ENCODE results near the gene INSIG2.
"Not testable (repeated sequence)": the region's sequence is repeated elsewhere in the genome, so short reads cannot be mapped to it uniquely, and the experiment has no call there.

The INSIG2 gene

DNA sequence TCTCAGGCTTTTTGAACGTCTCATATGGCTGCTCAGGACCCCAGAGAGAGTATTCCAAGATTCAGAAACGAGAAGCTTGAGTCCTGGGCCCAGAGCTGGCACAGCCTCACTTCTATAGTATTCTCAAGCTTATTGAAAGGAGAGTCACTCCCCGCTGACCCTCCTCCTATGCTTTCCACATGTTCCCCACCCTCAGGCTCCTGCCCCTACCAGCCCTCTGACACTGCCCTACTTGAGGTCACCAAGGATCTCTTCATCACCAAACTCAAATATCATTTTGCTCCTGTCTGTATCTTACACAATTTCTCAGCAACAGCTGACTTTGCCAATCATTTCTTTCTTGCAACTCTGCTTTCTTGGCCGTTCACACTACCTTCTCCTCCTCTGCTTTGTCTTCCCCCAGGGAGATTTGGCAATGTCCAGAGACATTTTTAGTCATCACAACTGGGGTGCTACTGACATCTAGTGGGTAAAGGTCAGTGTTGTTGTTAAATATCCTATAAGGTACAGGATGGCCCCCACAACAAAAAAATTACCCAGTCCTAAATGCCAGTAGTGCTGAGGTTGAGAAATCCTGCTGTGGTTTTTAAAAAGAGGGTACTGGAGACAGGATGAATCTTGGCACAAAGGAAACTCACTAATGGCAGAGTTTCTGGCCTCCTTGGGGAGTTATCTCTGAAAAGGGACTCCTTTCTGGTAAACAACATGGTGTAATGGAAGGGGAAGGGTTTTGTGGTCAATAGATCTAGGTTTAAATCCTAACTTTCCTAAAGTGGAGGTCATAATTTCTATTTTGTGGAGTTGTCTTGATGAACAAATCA is 26.9 kb upstream of the INSIG2 start:
- DNase-seq: peak in 1 of 2 experiments; percentile 25

DNA sequence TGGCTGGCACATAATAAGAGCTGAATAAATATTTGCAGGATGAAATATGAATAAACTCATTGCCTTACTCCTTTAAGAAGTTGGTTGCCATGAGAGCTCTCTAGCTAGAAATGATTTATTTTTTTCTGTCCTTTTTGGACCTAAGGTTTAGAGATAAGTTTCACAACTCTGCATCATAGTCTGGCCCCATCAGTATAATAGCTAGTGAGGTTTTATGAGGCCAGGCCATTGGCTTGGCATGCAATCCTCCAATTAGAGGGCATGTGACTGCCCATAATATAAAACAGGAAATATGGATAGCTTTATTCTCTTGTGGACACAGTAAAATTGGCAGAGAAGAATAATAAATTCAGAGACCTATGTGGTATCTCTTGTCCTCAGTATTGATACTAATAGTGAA is 26.2 kb upstream of the INSIG2 start:
- DNase-seq: no peak

DNA sequence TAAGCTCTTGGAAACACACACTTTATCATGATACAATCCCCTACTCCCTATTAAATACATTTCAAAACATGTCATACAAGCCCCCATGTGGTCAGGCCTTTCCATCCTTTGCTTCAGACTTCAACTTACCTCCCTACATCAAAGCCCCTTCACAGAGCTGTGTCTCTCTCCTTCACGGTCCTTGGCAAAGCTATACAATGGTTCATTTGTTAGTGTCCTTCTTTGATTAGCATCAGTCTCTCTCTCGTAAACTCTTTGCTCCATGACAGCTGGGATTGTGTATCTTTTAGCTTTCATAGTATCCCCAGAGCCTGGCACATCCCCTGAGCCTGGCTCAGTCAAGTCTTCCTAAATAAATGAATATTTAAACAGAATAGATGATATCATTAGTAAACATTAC is 25.6 kb upstream of the INSIG2 start:
- peak; percentile 57 to 72 for DNase-seq

GRCh38 chr2:118065015-118065706 is 23.1 kb upstream of the INSIG2 start:
- DNase-seq: no peak

DNA sequence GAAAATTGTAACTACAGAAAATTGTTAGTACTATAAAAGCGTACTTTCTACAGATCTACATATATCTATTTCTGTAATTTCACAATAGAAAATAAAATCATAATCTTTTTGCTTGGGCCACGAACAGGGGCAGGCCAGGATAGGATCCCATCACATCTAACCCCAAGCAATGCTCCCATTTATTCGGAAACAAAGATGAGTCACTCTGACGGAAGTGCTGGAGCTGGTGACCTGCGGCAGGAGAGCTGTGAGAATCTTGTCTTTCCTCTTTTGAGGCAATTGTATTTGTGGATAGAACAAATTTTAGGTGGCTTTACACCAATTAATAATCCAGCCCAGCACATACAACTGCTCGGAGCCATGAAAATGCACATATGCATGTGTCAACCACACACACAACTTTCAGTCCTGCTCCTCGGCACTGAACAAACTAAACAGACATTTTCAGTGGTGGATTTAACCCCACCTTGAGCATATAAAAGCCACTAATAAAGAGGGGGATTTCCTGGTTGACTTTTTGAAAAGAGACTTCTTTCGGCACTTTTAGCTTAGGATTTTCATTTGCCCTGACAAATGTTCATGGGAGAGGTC is 22.3 kb upstream of the INSIG2 start:
- no peak for DNase-seq

- no peak for DNase-seq
Observed at GRCh38 chr2:118077636-118078247, 10.5 kb upstream of the INSIG2 start.

DNA sequence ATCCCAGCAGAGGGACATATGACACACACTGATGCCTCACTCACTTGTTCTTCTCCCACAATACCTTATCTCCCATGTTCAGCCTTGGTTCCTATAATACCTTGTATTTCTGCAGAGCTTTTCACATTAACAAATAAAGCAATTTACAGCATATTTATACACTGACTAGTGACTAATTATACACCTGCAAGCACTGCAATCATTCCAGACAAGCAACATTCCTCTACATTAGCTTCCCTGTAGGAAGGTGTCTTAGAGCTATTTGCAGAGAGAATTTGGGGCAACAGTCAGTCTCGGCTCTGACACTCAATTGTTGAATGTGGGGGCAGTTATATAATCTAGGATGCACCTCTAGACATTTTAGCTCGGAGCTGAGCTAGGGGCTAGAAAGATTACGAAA is 9.5 kb upstream of the INSIG2 start:
- DNase-seq: no peak

- DNase-seq: no peak
Observed at GRCh38 chr2:118084491-118085089, 3.7 kb upstream of the INSIG2 start.

DNA sequence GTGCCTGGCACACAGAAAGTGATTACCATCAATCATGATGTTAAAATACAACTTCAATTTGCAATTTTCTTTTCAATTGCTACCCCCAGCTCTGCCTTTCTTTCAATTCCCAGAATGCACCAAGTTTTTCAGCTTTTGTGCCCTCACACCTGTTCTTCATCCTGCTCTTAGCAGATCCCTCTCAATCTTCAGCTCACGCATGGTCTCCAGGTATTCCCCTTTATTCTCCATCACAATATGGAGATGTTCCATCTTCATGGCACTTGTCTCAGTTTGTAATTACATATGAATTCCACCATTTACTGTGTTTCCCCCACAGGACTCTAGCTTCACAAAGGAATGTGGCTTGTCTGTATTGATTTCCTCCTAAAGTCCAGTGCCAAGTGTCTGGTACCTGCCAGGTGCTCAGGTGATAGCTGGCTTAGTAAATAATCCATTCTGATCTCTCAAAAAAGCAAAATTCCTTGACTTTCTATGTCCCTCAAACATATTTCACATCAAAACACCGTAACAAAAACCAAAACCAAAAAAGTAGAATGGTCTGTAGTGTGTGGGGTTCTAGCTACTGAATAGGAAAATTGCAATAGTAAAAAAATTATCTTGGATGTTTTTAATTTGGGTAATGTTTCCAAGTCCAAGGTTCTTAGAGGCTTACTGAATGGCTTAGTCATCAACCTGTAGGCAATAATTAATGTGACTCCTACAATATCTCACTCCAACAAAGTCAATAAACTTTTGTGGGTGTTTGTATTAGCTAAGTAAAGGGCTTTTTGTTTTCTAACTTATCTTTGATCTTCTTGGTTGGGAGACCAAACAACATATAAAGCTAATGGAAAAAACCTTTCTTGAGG is 2.9 kb upstream of the INSIG2 start:
- DNase-seq: no peak

DNA sequence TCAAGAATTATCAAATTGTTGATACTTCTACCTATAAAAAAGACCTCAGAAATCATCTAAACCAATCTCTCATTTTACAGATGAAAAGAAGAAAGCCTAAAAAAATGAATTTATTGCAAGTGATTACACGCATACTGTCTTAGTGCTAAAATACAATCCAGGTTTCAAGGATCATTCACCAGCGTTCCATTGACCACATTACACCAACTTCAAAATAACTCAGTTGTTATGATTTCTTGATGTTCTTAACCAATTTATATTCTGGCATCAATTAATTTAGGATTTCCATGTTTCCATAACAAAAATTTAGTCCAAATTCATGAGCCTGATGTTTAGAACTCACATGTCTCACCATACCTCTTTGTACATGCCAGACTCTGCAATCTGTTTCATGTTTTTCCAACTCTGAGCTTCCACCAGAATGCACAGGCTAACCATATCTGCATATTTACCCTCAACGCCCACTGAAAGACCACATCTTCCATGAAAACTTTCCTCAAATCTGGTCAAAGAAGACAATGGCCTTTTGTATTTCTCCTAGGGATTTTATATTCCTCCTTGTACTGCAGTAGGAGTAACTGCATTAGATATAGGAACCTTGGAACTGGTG is 2.1 kb upstream of the INSIG2 start:
- no peak for DNase-seq

DNA sequence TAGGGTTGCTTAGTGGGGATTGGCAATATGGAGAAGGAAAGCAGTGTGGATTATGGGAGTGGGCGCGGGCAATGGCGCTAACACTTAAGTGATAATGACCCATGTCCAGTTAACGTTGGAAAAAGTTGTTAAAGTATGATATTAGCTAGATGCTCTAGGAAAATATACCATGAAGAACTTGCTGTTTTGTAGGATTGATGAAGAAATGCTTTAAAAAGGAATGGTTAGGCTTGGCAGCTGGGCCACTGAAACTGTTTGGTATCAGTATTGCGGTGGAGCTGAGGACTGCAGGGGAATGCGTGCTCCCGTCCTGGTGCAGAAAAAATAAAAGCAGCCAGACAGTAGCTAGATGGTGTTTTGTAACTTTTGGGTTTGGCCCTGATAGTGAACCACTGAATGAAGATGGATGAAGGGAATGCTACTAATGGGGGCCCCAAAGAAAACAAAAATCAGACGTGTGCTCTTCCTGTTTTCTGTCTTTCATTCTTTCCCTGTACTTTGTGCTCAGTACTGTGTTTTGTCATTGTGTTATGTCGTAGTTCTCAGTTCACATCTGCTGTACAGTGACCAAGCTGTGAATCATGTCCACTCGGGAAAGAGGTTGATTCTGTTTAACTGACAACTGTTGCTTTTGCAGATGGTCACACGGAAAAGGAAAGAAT is 999 bp downstream of the INSIG2 start:
- DNase-seq: peak; percentile 20 to 39

DNA sequence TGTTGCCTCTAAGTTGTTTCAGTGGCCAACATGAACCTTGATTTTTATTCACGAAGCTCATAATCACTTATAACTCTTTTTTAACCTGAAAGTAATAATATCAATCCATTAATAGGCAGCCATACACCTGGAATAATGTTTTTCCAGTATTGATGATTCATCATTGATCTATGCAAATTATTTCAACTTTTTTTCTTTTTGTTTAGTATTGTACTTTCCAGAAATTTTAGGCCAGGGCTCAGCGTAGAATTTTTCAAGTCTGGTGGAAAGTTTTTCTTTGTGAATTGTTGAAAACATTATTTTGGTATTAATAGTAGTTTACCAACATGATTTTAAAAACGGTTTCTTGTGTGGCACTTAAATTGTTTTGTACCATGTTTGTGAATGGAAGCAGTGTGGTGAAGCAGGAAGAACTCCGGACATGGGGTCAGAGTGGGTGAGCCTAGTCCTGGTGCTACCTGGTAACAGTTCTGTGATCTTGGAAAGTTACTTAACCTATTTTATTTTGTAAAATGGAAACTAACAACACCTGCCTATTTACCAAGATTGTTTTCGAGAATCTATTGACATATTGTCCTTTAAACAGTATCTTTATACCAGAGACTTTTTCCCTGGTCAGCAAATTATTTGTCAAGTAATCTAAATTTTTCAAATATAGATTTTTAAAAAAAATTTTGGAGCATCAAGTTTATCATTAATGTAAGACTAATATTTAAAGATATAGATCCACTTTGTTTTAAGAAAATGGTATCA is 2.3 kb downstream of the INSIG2 start:
- DNase-seq: no peak

- peak; percentile 20 to 43 for DNase-seq
Observed at GRCh38 chr2:118091140-118091478, 2.8 kb downstream of the INSIG2 start.

DNA sequence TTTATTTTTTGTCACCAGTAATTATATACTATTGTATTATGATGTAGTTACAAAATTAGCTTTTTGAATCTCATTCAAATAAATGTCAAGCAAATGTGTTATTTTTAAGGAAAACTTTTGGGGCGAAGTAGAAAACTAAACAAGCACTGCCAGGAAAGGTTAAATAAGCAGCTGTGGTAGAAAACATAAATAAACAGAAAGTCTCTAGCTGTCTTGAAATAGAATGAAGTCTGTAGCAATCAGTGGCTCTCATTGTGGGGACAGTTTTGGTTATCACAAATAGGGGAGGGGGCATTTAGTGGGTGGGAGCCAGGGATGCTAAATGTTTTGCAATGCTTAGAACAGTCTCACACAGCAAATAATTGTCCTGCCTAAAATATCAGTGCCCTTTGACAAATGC is 3.4 kb downstream of the INSIG2 start:
- no peak for DNase-seq

DNA sequence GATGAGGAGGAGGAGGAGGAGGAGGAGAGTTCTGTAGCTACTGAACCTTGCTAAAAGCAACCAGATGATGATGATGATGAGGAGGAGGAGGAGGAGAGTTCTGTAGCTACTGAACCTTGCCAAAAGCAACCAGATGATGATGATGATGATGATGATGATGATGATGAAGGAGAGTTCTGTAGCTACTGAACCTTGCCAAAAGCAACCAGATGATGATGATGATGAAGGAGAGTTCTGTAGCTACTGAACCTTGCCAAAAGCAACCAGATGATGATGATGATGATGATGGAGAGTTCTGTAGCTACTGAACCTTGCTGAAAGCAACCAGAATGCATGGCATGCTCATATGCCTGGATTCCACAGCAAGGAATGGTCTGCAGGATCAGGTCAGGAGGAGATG is 5.8 kb downstream of the INSIG2 start:
- not testable (repeated sequence) for DNase-seq

- DNase-seq: no peak
Observed at GRCh38 chr2:118094503-118094902, 6.2 kb downstream of the INSIG2 start.

GRCh38 chr2:118095610-118096009 is 7.3 kb downstream of the INSIG2 start:
- no peak for DNase-seq

GRCh38 chr2:118097657-118098056 is 9.4 kb downstream of the INSIG2 start:
- DNase-seq: no peak

- DNase-seq: no peak
Observed at GRCh38 chr2:118098307-118099030, 10.2 kb downstream of the INSIG2 start.
